ENCODE data around the gene RUNX1. TPM values are rescaled to one million over a fixed set of nuclear protein-coding genes. Genes with fewer than 3 reads are reported as not detected.

RUNX1 gene
- total and polyA plus RNA-seq, 2 donors (not counting 1 experiment from before 2014, with no cell fraction given) = 26.3 to 73.0 TPM

DNA sequence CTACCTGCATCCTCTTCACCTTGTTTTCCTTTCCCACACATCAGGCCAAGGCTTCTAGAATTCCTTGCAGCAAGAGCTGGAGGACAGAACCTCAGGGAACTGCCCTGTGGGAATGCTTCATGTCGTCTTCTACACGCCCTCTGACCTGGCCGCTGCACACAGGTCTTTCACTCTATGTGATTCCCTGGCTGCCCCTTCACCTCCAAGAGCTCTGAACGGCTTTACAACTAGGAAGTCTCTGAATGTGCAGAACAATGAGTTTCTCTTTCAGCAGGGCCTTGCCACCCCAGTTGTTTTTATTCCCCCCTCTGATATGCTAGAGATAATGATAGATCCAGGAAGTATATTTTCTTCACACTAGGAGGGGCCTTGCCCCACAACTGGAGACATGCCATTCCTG, 237.7 kb downstream of the RUNX1 start:
- H3K27ac ChIP-seq (ENCODE audit: low read length in 2 of 2) = no peak overlapping the region
- intact Hi-C loops (cut with micrococcal nuclease) = no loop called here
- no peak for ATAC-seq (ENCODE audit: low read depth)
- H3K9ac ChIP-seq (ENCODE audit: low read length) = no peak overlapping the region
- Mint-ChIP-seq H3K4me1 (peaks cover 13% of the 10 kb centered on the region), H3K4me3 (no peak overlapping the region), H3K27me3 (no peaks in the 10 kb centered on the region), H3K27ac (no peak overlapping the region), H3K9me3 (ENCODE audit: insufficient read depth) (no peaks in the 10 kb centered on the region)
- peaks cover 3% of the 10 kb centered on the region for H4K20me1 ChIP-seq (ENCODE audit: control insufficient read depth, insufficient read depth, low read length, poor library complexity, severe bottlenecking)
- ChIA-PET CTCF (interaction anchor here (0.7 to 3.5 kb wide), 2 partner anchors 8 to 13 kb away, joined by 3 to 11 read pairs; no protein-coding TSS in a partner anchor), POLR2A (no interaction called here)
- no peaks in the 10 kb centered on the region for H3K27me3 ChIP-seq (replicated peaks in 1 of 4; ENCODE audit: control extremely low read depth in 1 of 4, control insufficient read depth in 3 of 4, insufficient read depth in 4 of 4, low read length in 3 of 4)
- H3K4me1 ChIP-seq (ENCODE audit: control insufficient read depth in 2 of 2, insufficient read depth in 2 of 2, low read length in 2 of 2) = no peaks in the 10 kb centered on the region
- TF ChIP-seq, protein P1, sequence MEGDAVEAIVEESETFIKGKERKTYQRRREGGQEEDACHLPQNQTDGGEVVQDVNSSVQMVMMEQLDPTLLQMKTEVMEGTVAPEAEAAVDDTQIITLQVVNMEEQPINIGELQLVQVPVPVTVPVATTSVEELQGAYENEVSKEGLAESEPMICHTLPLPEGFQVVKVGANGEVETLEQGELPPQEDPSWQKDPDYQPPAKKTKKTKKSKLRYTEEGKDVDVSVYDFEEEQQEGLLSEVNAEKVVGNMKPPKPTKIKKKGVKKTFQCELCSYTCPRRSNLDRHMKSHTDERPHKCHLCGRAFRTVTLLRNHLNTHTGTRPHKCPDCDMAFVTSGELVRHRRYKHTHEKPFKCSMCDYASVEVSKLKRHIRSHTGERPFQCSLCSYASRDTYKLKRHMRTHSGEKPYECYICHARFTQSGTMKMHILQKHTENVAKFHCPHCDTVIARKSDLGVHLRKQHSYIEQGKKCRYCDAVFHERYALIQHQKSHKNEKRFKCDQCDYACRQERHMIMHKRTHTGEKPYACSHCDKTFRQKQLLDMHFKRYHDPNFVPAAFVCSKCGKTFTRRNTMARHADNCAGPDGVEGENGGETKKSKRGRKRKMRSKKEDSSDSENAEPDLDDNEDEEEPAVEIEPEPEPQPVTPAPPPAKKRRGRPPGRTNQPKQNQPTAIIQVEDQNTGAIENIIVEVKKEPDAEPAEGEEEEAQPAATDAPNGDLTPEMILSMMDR (IDR thresholded peaks at IDR 0.05) = no peak
- no peak for TF ChIP-seq EZH2 (IDR thresholded peaks at IDR 0.05; ENCODE audit: borderline replicate concordance, insufficient read depth, low read depth, low read length, poor library complexity, severe bottlenecking)
- H3K9me3 ChIP-seq (ENCODE audit: control extremely low read depth in 1 of 3, control insufficient read depth in 2 of 3, insufficient read depth in 1 of 3, low read length in 2 of 3) = peaks cover 0 to 10% (median 0%) of the 10 kb centered on the region in 3 donors
- DNase-seq = no peak
- WGBS (ENCODE audit: insufficient coverage) = 97% methylated on average over 3 of the region's 4 CpGs
- H3K79me2 ChIP-seq (ENCODE audit: control insufficient read depth, insufficient read depth, low read length) = no peaks in the 10 kb centered on the region
- no peak overlapping the region for H3K4me2 ChIP-seq (replicated peaks; ENCODE audit: low read depth, low read length, poor library complexity, severe bottlenecking)
- H3K36me3 ChIP-seq (replicated peaks in 1 of 2; ENCODE audit: control extremely low read depth in 1 of 2, control insufficient read depth in 1 of 2, extremely low read depth in 1 of 2, insufficient read depth in 2 of 2, low read length in 1 of 2) = peaks cover 23 to 24% of the 10 kb centered on the region in 2 experiments
- H2AFZ ChIP-seq (ENCODE audit: insufficient read depth, low read depth, low read length, poor library complexity, severe bottlenecking) = no peak overlapping the region
- H3K4me3 ChIP-seq (ENCODE audit: control extremely low read depth in 1 of 5, extremely low read depth in 1 of 5, insufficient read depth in 1 of 5, low read depth in 2 of 5, low read length in 4 of 5) = no peak overlapping the region

DNA sequence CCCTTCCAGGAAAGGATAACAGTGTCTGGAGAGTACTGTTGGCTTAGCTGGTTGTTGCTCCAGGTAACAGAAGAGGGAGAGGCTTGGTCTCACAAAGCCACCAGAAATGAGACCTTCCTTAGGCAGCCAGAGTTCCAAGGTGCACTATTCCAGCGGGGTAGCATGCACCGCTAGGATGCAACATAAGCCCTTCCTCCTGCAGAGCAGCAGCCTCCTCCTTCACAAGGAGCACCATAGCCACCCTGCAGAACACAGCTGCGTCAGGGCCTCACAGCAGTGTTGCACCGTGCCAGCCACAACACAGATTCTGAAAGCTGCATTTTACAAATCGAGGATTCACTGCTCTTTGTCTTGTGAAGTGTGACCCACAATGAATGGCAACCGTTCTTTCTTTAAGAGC, 238.3 kb downstream of the RUNX1 start:
- WGBS (ENCODE audit: insufficient coverage) = 91% methylated on average over 6 of the region's 6 CpGs
- no peaks in the 10 kb centered on the region for H3K9me3 Mint-ChIP-seq (ENCODE audit: insufficient read depth)
- no peak overlapping the region for H3K27ac Mint-ChIP-seq
- ChIA-PET CTCF (interaction anchor here (0.7 to 3.5 kb wide), 2 partner anchors 7 to 13 kb away, joined by 3 to 11 read pairs; no protein-coding TSS in a partner anchor), POLR2A (no interaction called here)
- H3K9ac ChIP-seq (ENCODE audit: low read length) = no peak overlapping the region
- H3K9me3 ChIP-seq (ENCODE audit: control extremely low read depth in 1 of 3, control insufficient read depth in 2 of 3, insufficient read depth in 1 of 3, low read length in 2 of 3) = peaks cover 0 to 10% (median 0%) of the 10 kb centered on the region in 3 donors
- no peaks in the 10 kb centered on the region for H3K79me2 ChIP-seq (ENCODE audit: control insufficient read depth, insufficient read depth, low read length)
- H3K4me1 Mint-ChIP-seq = peaks cover 13% of the 10 kb centered on the region
- H3K27me3 Mint-ChIP-seq = no peaks in the 10 kb centered on the region
- intact Hi-C loops (cut with micrococcal nuclease) = no loop called here
- no peak overlapping the region for H2AFZ ChIP-seq (ENCODE audit: insufficient read depth, low read depth, low read length, poor library complexity, severe bottlenecking)
- ATAC-seq (ENCODE audit: low read depth) = no peak
- peaks cover 3% of the 10 kb centered on the region for H4K20me1 ChIP-seq (ENCODE audit: control insufficient read depth, insufficient read depth, low read length, poor library complexity, severe bottlenecking)
- no peak overlapping the region for H3K4me3 Mint-ChIP-seq
- peaks cover 24% of the 10 kb centered on the region in 2 experiments for H3K36me3 ChIP-seq (replicated peaks in 1 of 2; ENCODE audit: control extremely low read depth in 1 of 2, control insufficient read depth in 1 of 2, extremely low read depth in 1 of 2, insufficient read depth in 2 of 2, low read length in 1 of 2)
- H3K4me3 ChIP-seq (ENCODE audit: control extremely low read depth in 1 of 5, extremely low read depth in 1 of 5, insufficient read depth in 1 of 5, low read depth in 2 of 5, low read length in 4 of 5) = no peak overlapping the region
- H3K27me3 ChIP-seq (replicated peaks in 1 of 4; ENCODE audit: control extremely low read depth in 1 of 4, control insufficient read depth in 3 of 4, insufficient read depth in 4 of 4, low read length in 3 of 4) = no peaks in the 10 kb centered on the region
- no peak overlapping the region for H3K4me2 ChIP-seq (replicated peaks; ENCODE audit: low read depth, low read length, poor library complexity, severe bottlenecking)
- no peak for DNase-seq
- H3K4me1 ChIP-seq (ENCODE audit: control insufficient read depth in 2 of 2, insufficient read depth in 2 of 2, low read length in 2 of 2) = no peaks in the 10 kb centered on the region
- H3K27ac ChIP-seq (ENCODE audit: low read length in 2 of 2) = no peak overlapping the region
- TF ChIP-seq, protein P1 (IDR thresholded peaks at IDR 0.05) = no peak
- TF ChIP-seq EZH2 (IDR thresholded peaks at IDR 0.05; ENCODE audit: borderline replicate concordance, insufficient read depth, low read depth, low read length, poor library complexity, severe bottlenecking) = no peak

Measured in B cell (primary cell).